Pancreas (tissue), 10 donors: ENCODE results near the gene CLTA. TPM values are rescaled to one million over a fixed set of nuclear protein-coding genes. Genes with fewer than 3 reads are reported as not detected.

Experiments used
- ATAC-seq, 4 donors: fragments of 200-7000 bp; cut with Tn5 transposase; one replicate each; pipeline versions ENCODE4 v1.8.0 to v1.9.1; 2020; ENCODE audit warnings: mild to moderate bottlenecking in 4 of 4, moderate library complexity in 4 of 4
- DNase-seq, 6 donors: peaks; one replicate each; pipeline ENCODE4 v3.0.0-alpha.2; 2020
- FAIRE-seq: peaks from 2 replicates; lab custom pipeline; 2012; peaks lifted over from hg19 to GRCh38; lab: Jason Lieb, UNC
- H3K27ac ChIP-seq, 4 donors: fragments of 200-600 bp; sonication (generic); 1 replicate in 3 of 4; 2 replicates in 1 of 4; pipeline versions ENCODE4 v1.5.0 to v1.8.0; 2020
- H3K27me3 ChIP-seq, 4 donors: fragments of 200-600 bp; one replicate each; pipeline ENCODE4 v1.8.0; 2021
- H3K36me3 ChIP-seq, 3 donors: fragments of 200-600 bp; sonication (generic) in 1 of 3; one replicate each; pipeline versions ENCODE4 v1.5.0 to v1.8.0; 2020 to 2021
- H3K4me1 ChIP-seq, 3 donors: fragments of 200-600 bp; one replicate each; pipeline ENCODE4 v1.8.0; 2021
- H3K4me3 ChIP-seq, 4 donors: fragments of 200-600 bp; sonication (generic) in 2 of 4; one replicate each; pipeline versions ENCODE4 v1.5.0 to v1.8.0; 2020 to 2021
- H3K9me3 ChIP-seq, 4 donors: fragments of 200-600 bp; one replicate each; pipeline ENCODE4 v1.8.0; 2021
- WGBS, 2 donors: extraction: QIAGEN DNeasy Blood & Tissue Kit; methylation state at CpG; one replicate each; pipeline ENCODE4 v1.1.7; 2013; 5-methylcytosine and 5-hydroxymethylcytosine counted together
- intact Hi-C, 3 donors: fragments of 100-400 bp; cut with DNase I; formaldehyde crosslinking; loops; one replicate each; pipeline versions ENCODE4 v1.11.1 to v1.14.2; 2022
- polyA plus RNA-seq, 2 donors: library from polyadenylated mRNA; stranded (reverse); fragments of 200-250 nt; gene quantifications; one replicate each; pipeline ENCODE4 v1.2.3, GENCODE V29; 2013
- total RNA-seq, 6 donors: library from RNA; stranded (reverse); fragmentation: NEBNext Ultra II Directional in 4 of 6; extraction: Animal tissue kit (Norgen Biotek cat#: 25700) in 4 of 6; gene quantifications; one replicate each; pipeline versions ENCODE4 v1.2.1 to v1.2.4, GENCODE V29; 2021 to 2023
- TF ChIP-seq, protein P1 (sequence below), 4 donors: fragments of 200-600 bp; sonication (generic) in 3 of 4; IDR thresholded peaks; one replicate each; pipeline versions ENCODE4 v1.5.0 to v1.8.0; 2021; ENCODE audit warnings: antibody characterized with exemption in 4 of 4
- donor health status: healthy with polysubstance abuse.
- donor health status: DM: no; HTN: no; CAD: no; lungs with moderate emphysema.
- donor health status: DM: no; HTN: no; CAD: no.
- donor health status: control.
- donor health status: control.
- donor health status: Bipolar disorder and iron deficiency.
- donor health status: DM: yes; HTN: yes; CAD: no.
- donor health status: DM: no; HTN: no; CAD: no.
- donor health status: DM: no; HTN: no; CAD: no.
- donor health status: DM: yes; HTN: yes; CAD: no.

The CLTA gene
- total and polyA plus RNA-seq, 8 donors = 49.2 to 102 (median 77.7) TPM

DNA sequence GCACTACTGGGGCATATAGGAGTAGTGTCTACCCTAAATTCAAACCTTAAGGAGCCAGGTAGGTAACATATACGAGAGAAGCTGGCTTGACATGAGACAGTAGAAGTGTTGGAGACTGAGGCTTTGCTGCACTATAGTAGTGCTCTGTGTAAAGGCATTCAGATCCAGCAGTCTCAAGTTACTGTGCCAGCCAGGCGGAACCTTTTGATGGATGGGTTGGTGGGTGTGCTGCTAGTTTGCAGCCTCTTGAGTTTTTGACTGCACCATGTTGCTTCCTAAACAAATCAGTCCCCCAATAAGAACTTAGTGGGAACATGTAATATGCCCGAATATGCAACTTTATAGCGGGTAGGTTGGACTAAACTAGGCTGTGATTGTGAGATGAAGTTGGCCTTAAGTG, 1.5 kb downstream of the CLTA start:
- WGBS, 2 donors = 63 to 66% methylated on average over 4 of the region's 4 CpGs
- H3K4me3 ChIP-seq = peak overlapping the region in 3 of 4 donors; percentile 64 to 85 (median 81)
- no peaks in the 10 kb centered on the region for H3K27me3 ChIP-seq
- TF ChIP-seq, protein P1, sequence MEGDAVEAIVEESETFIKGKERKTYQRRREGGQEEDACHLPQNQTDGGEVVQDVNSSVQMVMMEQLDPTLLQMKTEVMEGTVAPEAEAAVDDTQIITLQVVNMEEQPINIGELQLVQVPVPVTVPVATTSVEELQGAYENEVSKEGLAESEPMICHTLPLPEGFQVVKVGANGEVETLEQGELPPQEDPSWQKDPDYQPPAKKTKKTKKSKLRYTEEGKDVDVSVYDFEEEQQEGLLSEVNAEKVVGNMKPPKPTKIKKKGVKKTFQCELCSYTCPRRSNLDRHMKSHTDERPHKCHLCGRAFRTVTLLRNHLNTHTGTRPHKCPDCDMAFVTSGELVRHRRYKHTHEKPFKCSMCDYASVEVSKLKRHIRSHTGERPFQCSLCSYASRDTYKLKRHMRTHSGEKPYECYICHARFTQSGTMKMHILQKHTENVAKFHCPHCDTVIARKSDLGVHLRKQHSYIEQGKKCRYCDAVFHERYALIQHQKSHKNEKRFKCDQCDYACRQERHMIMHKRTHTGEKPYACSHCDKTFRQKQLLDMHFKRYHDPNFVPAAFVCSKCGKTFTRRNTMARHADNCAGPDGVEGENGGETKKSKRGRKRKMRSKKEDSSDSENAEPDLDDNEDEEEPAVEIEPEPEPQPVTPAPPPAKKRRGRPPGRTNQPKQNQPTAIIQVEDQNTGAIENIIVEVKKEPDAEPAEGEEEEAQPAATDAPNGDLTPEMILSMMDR (IDR thresholded peaks at IDR 0.05) = no peak
- H3K4me1 ChIP-seq = peaks cover 14 to 34% (median 20%) of the 10 kb centered on the region in 3 donors
- DNase-seq = no peak
- intact Hi-C loops = no loop called here
- no peak for ATAC-seq
- no peaks in the 10 kb centered on the region for H3K9me3 ChIP-seq
- no peaks in the 10 kb centered on the region for H3K36me3 ChIP-seq
- H3K27ac ChIP-seq = no peak overlapping the region
- no peak for FAIRE-seq

- DNase-seq = no peak
- intact Hi-C loops = no loop called here
- no peak for ATAC-seq
- Histone ChIP-seq H3K4me1 (peaks cover 14 to 34% (median 20%) of the 10 kb centered on the region in 3 donors), H3K4me3 (peak overlapping the region in 2 of 4 donors; percentile 4 to 81), H3K36me3 (no peaks in the 10 kb centered on the region), H3K27ac (no peak overlapping the region), H3K27me3 (no peaks in the 10 kb centered on the region), H3K9me3 (no peaks in the 10 kb centered on the region)
- TF ChIP-seq, protein P1 (IDR thresholded peaks at IDR 0.05) = no peak
- 71 to 84% methylated on average over 3 of the region's 3 CpGs for WGBS, 2 donors
- no peak for FAIRE-seq
Measured at GRCh38 chr9:36193023-36193422, 2.3 kb downstream of the CLTA start.

GRCh38 chr9:36194326-36195000, 3.7 kb downstream of the CLTA start:
- no peaks in the 10 kb centered on the region for H3K27me3 ChIP-seq
- ATAC-seq = no peak
- no peak for DNase-seq
- H3K36me3 ChIP-seq = peaks cover 0 to 8% (median 7%) of the 10 kb centered on the region in 3 donors
- H3K27ac ChIP-seq = no peak overlapping the region
- H3K9me3 ChIP-seq = no peaks in the 10 kb centered on the region
- TF ChIP-seq, protein P1 (IDR thresholded peaks at IDR 0.05) = no peak
- FAIRE-seq = no peak
- 30 to 34% methylated on average over 4 of the region's 4 CpGs for WGBS, 2 donors
- no peak overlapping the region for H3K4me3 ChIP-seq
- H3K4me1 ChIP-seq = peaks cover 14 to 34% (median 20%) of the 10 kb centered on the region in 3 donors
- intact Hi-C loops = no loop called here

- Histone ChIP-seq H3K27ac (no peak overlapping the region), H3K4me1 (peaks cover 0 to 7% (median 0%) of the 10 kb centered on the region in 3 donors), H3K36me3 (peaks cover 3 to 83% (median 29%) of the 10 kb centered on the region in 3 donors), H3K27me3 (no peaks in the 10 kb centered on the region), H3K9me3 (no peaks in the 10 kb centered on the region), H3K4me3 (no peak overlapping the region)
- TF ChIP-seq, protein P1 (IDR thresholded peaks at IDR 0.05) = no peak
- intact Hi-C loops = no loop called here
- ATAC-seq (peak in 3 of 4 donors; percentile 34 to 62 (median 37)), DNase-seq (no peak), FAIRE-seq (no peak)
- 87 to 89% methylated on average over 11 of the region's 11 CpGs for WGBS, 2 donors
Measured at GRCh38 chr9:36204906-36205547, 14.3 kb downstream of the CLTA start.
